Measurements from ENCODE around the gene AGBL4. TPM values are rescaled to one million over a fixed set of nuclear protein-coding genes. Genes with fewer than 3 reads are reported as not detected.

The AGBL4 gene
- total and polyA plus RNA-seq, 11 donors, result 0.40 to 1.4 (median 0.54) TPM; not detected in 3

GRCh38 chr1:48996311-48996710 lies 1027.4 kb downstream of the AGBL4 start:
- intact Hi-C loops (cut with DNase I), result no loop called here
- ATAC-seq (no peak), DNase-seq (no peak)
- no peak overlapping the region for H3K4me3 ChIP-seq
- H3K27ac ChIP-seq, result no peak overlapping the region
- no peak for TF ChIP-seq POLR2A (IDR thresholded peaks at IDR 0.05)
- no peak for TF ChIP-seq CTCF (IDR thresholded peaks at IDR 0.05)
- H3K9me3 ChIP-seq, result peaks cover 0 to 15% (median 5%) of the 10 kb centered on the region in 12 donors
- H3K27me3 ChIP-seq, result no peaks in the 10 kb centered on the region
- H3K4me1 ChIP-seq, result no peaks in the 10 kb centered on the region
- 89 to 93% (median 91%) methylated on average over 2 of the region's 2 CpGs for WGBS, 4 donors
- no peaks in the 10 kb centered on the region for H3K36me3 ChIP-seq

GRCh38 chr1:48988633-48989197 lies 1035.0 kb downstream of the AGBL4 start:
- 72 to 80% (median 78%) methylated on average over 9 of the region's 9 CpGs for WGBS, 4 donors

GRCh38 chr1:48979940-48980339 lies 1043.8 kb downstream of the AGBL4 start:
- Histone ChIP-seq H3K27me3 (peaks cover 0 to 5% (median 0%) of the 10 kb centered on the region in 9 donors), H3K9me3 (no peaks in the 10 kb centered on the region), H3K4me1 (no peaks in the 10 kb centered on the region), H3K27ac (no peak overlapping the region), H3K4me3 (no peak overlapping the region), H3K36me3 (no peaks in the 10 kb centered on the region)
- TF ChIP-seq CTCF (IDR thresholded peaks at IDR 0.05) (no peak), POLR2A (IDR thresholded peaks at IDR 0.05) (no peak)
- whole genome bisulfite sequencing, 4 donors, result 90 to 100% (median 97%) methylated on average over 1 of the region's 1 CpG
- intact Hi-C loops (cut with DNase I), result no loop called here
- ATAC-seq (no peak), DNase-seq (no peak)

More at GRCh38 chr1:48988633-48989197, 1035.0 kb downstream of the AGBL4 start:
- intact Hi-C loops (cut with DNase I), result no loop called here
- H3K9me3 ChIP-seq, result peaks cover 0 to 23% (median 10%) of the 10 kb centered on the region in 12 donors
- H3K27ac ChIP-seq, result no peak overlapping the region
- no peak for DNase-seq
- no peak for ATAC-seq
- no peaks in the 10 kb centered on the region for H3K36me3 ChIP-seq
- no peak overlapping the region for H3K4me3 ChIP-seq
- H3K4me1 ChIP-seq, result no peaks in the 10 kb centered on the region
- TF ChIP-seq CTCF (IDR thresholded peaks at IDR 0.05), result no peak
- no peak for TF ChIP-seq POLR2A (IDR thresholded peaks at IDR 0.05)
- H3K27me3 ChIP-seq, result no peaks in the 10 kb centered on the region

- H3K9me3 ChIP-seq, result no peaks in the 10 kb centered on the region
- TF ChIP-seq POLR2A (IDR thresholded peaks at IDR 0.05) (no peak), CTCF (IDR thresholded peaks at IDR 0.05) (no peak)
- intact Hi-C loops (cut with DNase I), result no loop called here
- DNase-seq (no peak), ATAC-seq (peak in 1 of 4 donors; percentile 36)
- no peaks in the 10 kb centered on the region for H3K4me1 ChIP-seq
- WGBS, 4 donors, result 39 to 50% (median 46%) methylated on average over 2 of the region's 2 CpGs
- no peak overlapping the region for H3K4me3 ChIP-seq
- no peaks in the 10 kb centered on the region for H3K36me3 ChIP-seq
- peaks cover 0 to 5% (median 0%) of the 10 kb centered on the region in 9 donors for H3K27me3 ChIP-seq
- no peak overlapping the region for H3K27ac ChIP-seq
These were observed 1045.3 kb downstream of the AGBL4 start for GRCh38 chr1:48978413-48978812.

Data from heart left ventricle (tissue), 16 donors.